HG03565 (cell line): ENCODE results near the gene IAPP.
"Not testable (repeated sequence)": the region's sequence is repeated elsewhere in the genome, so short reads cannot be mapped to it uniquely, and the experiment has no call there.

ENCODE experiments used
- ATAC-seq: cut with Tn5 transposase; IDR thresholded peaks from one replicate; pipeline ENCODE4 v1.9.1; 2021; ENCODE audit warnings: mild to moderate bottlenecking, moderate library complexity; ENCODE audit not compliant: unreplicated experiment

IAPP gene

GRCh38 chr12:21370845-21371449 is 1.8 kb upstream of the IAPP start:
- ATAC-seq = no peak

- no peak for ATAC-seq
These were observed 6.5 kb downstream of the IAPP start for GRCh38 chr12:21379218-21379617.

GRCh38 chr12:21381320-21381719 is 8.6 kb downstream of the IAPP start:
- ATAC-seq = not testable (repeated sequence)

- ATAC-seq = no peak
These were observed 11.6 kb downstream of the IAPP start for GRCh38 chr12:21384261-21384660.

GRCh38 chr12:21387174-21387573 is 14.5 kb downstream of the IAPP start:
- no peak for ATAC-seq

GRCh38 chr12:21392384-21392783 is 19.7 kb downstream of the IAPP start:
- no peak for ATAC-seq

GRCh38 chr12:21394828-21395626 is 22.3 kb downstream of the IAPP start:
- not testable (repeated sequence) for ATAC-seq

- ATAC-seq = no peak
These were observed 40.9 kb downstream of the IAPP start for GRCh38 chr12:21413369-21414277.

GRCh38 chr12:21416511-21417121 is 43.9 kb downstream of the IAPP start:
- ATAC-seq = no peak

GRCh38 chr12:21418398-21418797 is 45.7 kb downstream of the IAPP start:
- ATAC-seq = not testable (repeated sequence)

- ATAC-seq = not testable (repeated sequence)
These were observed 46.5 kb downstream of the IAPP start for GRCh38 chr12:21419009-21419699.

- ATAC-seq = no peak
These were observed 55.5 kb downstream of the IAPP start for GRCh38 chr12:21428241-21428640.
